Neutrophil (primary cell): ENCODE measurements around the gene CCDC158.

Source experiments
- H3K27ac ChIP-seq: fragments of 200-600 bp; sonication (generic); 2 replicates; pipeline ENCODE4 v1.5.1; 2016; ENCODE audit warnings: mild to moderate bottlenecking, moderate library complexity
- H3K27me3 ChIP-seq: fragments of 200-600 bp; sonication (generic); 2 replicates; pipeline ENCODE4 v1.6.0; 2016; ENCODE audit warnings: mild to moderate bottlenecking
- H3K36me3 ChIP-seq: fragments of 200-600 bp; sonication (generic); 2 replicates; pipeline ENCODE4 v1.5.1; 2017
- H3K4me1 ChIP-seq, 2 experiments: fragments of 200-600 bp in 1 of 2; sonication (generic) in 1 of 2; 1 replicate in 1 of 2; 2 replicates in 1 of 2; pipeline versions ENCODE4 v1.5.1 to v1.6.1; 2013 to 2016; ENCODE audit warnings: low read depth in 1 of 2, low read length in 1 of 2, mild to moderate bottlenecking in 1 of 2, moderate library complexity in 1 of 2; ENCODE audit not compliant: control insufficient read depth in 1 of 2, insufficient read depth in 1 of 2
- H3K4me3 ChIP-seq, 2 experiments: fragments of 200-600 bp in 1 of 2; sonication (generic) in 1 of 2; 1 replicate in 1 of 2; 2 replicates in 1 of 2; pipeline ENCODE4 v1.5.1; 2013 to 2016; ENCODE audit warnings: low read depth in 1 of 2, low read length in 1 of 2, mild to moderate bottlenecking in 1 of 2, moderate library complexity in 1 of 2
- H3K9me3 ChIP-seq: fragments of 200-600 bp; sonication (generic); 2 replicates; pipeline ENCODE4 v1.5.1; 2016
- CTCF ChIP-seq: fragments of 200-600 bp; sonication (generic); IDR thresholded peaks from 2 replicates; pipeline ENCODE4 v1.5.1; 2016; ENCODE audit warnings: antibody characterized with exemption

CCDC158 gene

GRCh38 chr4:76384052-76384451 is 36.9 kb downstream of the CCDC158 start:
- H3K4me1 ChIP-seq, result peaks cover 31 to 66% of the 10 kb centered on the region in 2 experiments
- TF ChIP-seq CTCF, result no peak
- no peak overlapping the region for H3K4me3 ChIP-seq

GRCh38 chr4:76383001-76383400 is 37.9 kb downstream of the CCDC158 start:
- Histone ChIP-seq H3K9me3 (no peaks in the 10 kb centered on the region), H3K4me1 (peaks cover 35 to 67% of the 10 kb centered on the region in 2 experiments), H3K27me3 (no peaks in the 10 kb centered on the region), H3K36me3 (no peaks in the 10 kb centered on the region), H3K27ac (peak overlapping the region; percentile 63), H3K4me3 (no peak overlapping the region)
- TF ChIP-seq CTCF, result no peak

More at GRCh38 chr4:76384052-76384451, 36.9 kb downstream of the CCDC158 start:
- H3K36me3 ChIP-seq, result no peaks in the 10 kb centered on the region
- H3K27me3 ChIP-seq, result no peaks in the 10 kb centered on the region
- H3K9me3 ChIP-seq, result no peaks in the 10 kb centered on the region
- peak overlapping the region; percentile 63 for H3K27ac ChIP-seq

- Histone ChIP-seq H3K4me1 (peaks cover 40 to 67% of the 10 kb centered on the region in 2 experiments), H3K27ac (peak overlapping the region; percentile 72), H3K36me3 (no peaks in the 10 kb centered on the region), H3K9me3 (no peaks in the 10 kb centered on the region), H3K27me3 (no peaks in the 10 kb centered on the region), H3K4me3 (no peak overlapping the region)
- no peak for TF ChIP-seq CTCF
Measured at GRCh38 chr4:76381986-76382385, 39.0 kb downstream of the CCDC158 start.

GRCh38 chr4:76380561-76380960 is 40.4 kb downstream of the CCDC158 start:
- H3K36me3 ChIP-seq, result no peaks in the 10 kb centered on the region
- no peak overlapping the region for H3K4me3 ChIP-seq
- no peak overlapping the region for H3K27ac ChIP-seq
- H3K9me3 ChIP-seq, result no peaks in the 10 kb centered on the region
- H3K4me1 ChIP-seq, result peaks cover 30 to 59% of the 10 kb centered on the region in 2 experiments
- H3K27me3 ChIP-seq, result no peaks in the 10 kb centered on the region
- no peak for TF ChIP-seq CTCF

- no peaks in the 10 kb centered on the region for H3K27me3 ChIP-seq
- H3K4me1 ChIP-seq, result peaks cover 25 to 41% of the 10 kb centered on the region in 2 experiments
- no peaks in the 10 kb centered on the region for H3K9me3 ChIP-seq
- H3K36me3 ChIP-seq, result no peaks in the 10 kb centered on the region
- peak overlapping the region; percentile 55 for H3K27ac ChIP-seq
- peak; percentile 24 for TF ChIP-seq CTCF
- H3K4me3 ChIP-seq, result no peak overlapping the region
Measured at GRCh38 chr4:76377911-76378310, 43.0 kb downstream of the CCDC158 start.

- no peak for TF ChIP-seq CTCF
- H3K27ac ChIP-seq, result peak overlapping the region; percentile 55
- no peak overlapping the region for H3K4me3 ChIP-seq
- H3K9me3 ChIP-seq, result no peaks in the 10 kb centered on the region
- no peaks in the 10 kb centered on the region for H3K36me3 ChIP-seq
- no peaks in the 10 kb centered on the region for H3K27me3 ChIP-seq
- peaks cover 23 to 39% of the 10 kb centered on the region in 2 experiments for H3K4me1 ChIP-seq
Measured at GRCh38 chr4:76377481-76377901, 43.5 kb downstream of the CCDC158 start.
